Activated CD4-positive, CD25-positive, alpha-beta regulatory T cell treated with anti-CD3 and anti-CD28 coated beads, Interleukin-2, amount 50 U/mL, for 24 hours (primary cell): Measurements from ENCODE around the gene ITIH5.

Source experiments
- ATAC-seq, 2 donors: fragments of 150-1000 bp; cut with Tn5 transposase; one replicate each; pipeline ENCODE4 v1.10.0; 2021; ENCODE audit warnings: mild to moderate bottlenecking in 1 of 2, moderate library complexity in 1 of 2

Gene ITIH5

DNA sequence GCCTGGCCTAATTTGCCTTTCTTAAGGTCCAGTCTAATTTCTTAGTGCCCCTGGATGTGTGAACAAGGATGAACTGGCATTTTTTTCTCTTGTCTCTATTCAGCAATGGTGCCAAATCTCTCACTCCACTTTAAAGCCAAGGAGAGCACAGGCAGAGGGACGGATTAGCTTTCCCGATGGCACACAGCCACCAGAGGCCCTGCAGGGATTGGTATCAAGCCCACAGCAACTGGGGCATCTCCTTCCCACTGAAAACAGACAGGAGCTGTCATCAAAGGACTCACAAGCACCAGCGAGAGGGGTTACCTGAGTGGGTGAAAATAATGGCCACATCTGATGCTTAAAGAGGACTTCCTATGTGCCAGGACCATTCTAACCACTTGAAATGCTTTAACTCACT lies 83.1 kb downstream of the ITIH5 start:
- no peak for ATAC-seq

DNA sequence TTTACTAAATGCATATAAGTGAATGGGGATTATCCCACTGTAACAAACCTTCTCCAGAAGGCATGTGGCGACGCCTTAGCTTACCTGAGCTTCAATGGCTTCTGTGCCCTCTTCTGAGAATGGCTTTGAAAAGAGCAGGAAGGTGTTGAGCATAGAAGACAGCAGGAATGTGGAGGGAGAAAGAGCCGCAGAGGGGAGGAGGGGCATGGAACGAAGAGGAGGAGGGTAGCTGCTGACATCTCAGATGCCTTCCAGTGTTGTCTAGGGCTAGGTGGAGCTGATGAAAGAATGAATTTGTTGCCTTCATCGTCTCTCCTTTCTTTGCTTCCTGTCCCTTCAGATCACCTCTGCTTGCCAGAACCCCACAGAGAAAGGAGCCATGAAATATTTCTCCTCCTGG lies 86.2 kb downstream of the ITIH5 start:
- ATAC-seq, result no peak

DNA sequence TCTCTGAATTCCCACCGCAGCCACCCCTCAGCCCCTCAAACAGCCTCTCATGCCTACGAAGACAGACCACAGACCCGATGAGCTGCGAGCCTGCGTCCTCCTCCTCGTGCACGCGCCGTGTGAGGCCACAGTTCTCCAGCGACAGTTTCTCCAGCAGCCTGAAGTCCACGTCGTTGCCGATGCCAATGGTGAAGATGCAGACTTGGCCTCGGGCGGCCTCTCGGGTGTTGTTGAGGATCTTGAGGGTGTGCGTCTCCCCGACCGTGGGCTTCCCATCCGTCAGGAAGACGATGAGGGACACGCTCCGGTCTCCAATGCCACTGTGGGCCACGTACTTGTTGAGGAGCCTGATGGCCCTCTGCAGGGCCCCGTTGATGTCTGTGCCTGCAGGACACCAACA lies 87.1 kb downstream of the ITIH5 start:
- ATAC-seq, result no peak

DNA sequence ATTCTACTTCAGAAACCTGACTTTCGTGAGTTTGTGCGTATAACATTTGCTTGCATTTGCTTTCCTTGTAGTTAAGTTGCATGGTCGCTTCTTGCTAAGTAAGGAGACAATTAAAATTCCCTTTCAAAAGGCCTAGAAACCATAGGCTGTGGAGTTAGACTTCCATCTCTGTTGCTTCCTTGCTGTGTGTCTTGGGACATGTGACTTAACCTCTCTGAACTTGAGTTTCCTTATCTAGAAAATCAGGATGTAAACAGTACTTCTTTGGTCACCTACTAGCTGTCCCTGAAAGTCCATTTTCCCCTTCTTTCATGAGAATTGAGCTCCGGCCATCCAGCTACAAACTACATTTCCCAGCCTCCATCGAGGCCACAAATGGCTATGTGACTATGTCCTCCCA lies 89.2 kb downstream of the ITIH5 start:
- no peak for ATAC-seq

DNA sequence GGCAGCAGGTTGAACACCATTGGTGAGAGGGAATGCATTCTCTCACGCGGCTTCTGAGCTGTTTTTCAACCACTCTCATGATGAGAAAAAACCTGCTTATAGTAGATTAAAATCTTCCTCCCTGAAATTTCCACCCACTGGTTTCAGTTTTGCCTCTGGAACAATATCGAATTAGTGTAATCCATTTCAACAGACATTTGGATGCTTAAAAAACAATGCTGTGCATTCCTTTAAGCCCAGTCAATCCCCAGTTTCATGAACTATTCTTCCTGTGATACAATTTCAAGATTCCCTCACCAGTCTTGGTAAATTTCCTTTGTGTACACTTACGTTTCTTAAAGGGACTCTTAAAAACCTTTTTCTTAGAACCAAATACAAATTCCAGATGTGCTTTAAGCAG lies 89.6 kb downstream of the ITIH5 start:
- no peak for ATAC-seq

DNA sequence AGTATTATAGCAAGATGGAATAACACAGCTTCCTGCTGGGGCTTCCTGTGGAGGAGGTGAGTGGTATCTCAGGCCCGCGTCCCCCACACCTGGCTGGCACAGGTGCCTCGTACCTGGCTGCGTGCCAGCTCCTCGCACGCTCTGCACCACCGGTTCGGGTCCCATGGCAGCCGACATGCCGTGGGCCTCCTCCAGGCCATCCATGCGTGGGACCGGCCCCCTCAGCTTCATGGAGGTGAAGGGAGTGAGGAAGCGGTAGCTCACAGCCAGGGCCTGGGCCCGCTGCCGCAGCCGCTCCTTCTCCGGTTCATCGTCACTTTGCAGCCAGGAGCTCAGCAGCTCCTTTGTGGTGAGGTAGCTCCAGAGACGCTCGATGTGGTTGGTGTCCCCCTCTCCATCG lies 90.4 kb downstream of the ITIH5 start:
- ATAC-seq, result no peak

DNA sequence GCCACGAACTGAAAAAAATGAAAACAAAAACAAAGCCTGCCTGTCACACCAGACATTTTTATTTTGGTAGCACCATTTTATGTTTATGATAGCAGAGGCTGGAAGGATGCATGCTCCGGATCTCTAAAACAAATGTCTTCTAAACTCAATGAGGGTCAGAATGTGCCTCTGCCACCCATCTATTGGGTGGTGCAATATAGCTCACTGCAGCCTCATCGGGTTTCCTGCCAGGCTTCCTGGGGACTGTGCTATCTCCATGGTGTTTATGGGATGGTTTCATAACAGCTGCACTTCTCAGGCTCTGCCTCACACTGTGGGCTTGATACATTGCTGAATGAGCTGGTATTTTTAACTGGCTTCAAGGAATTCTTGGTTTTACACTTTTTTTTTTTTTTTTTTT lies 94.4 kb downstream of the ITIH5 start:
- ATAC-seq, result no peak

DNA sequence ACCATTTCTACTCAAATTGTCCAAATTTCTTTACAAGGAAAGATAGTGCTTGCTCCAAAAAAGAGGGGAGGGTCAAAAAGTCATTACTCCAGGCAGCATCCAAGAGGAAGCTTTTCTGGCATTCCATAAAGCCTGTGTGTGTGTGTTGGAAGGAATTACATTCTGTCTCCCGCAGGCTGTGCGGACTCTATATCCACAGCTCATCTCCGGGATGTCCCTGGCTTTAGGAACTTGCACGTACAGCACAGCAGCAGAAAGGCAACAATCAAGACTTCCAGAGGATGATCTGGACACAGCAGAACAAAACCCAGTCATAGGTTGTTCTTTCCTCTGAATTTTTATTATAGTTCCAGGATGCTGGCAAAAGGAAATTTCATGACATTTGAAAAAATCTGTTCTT lies 94.8 kb downstream of the ITIH5 start:
- ATAC-seq, result no peak

DNA sequence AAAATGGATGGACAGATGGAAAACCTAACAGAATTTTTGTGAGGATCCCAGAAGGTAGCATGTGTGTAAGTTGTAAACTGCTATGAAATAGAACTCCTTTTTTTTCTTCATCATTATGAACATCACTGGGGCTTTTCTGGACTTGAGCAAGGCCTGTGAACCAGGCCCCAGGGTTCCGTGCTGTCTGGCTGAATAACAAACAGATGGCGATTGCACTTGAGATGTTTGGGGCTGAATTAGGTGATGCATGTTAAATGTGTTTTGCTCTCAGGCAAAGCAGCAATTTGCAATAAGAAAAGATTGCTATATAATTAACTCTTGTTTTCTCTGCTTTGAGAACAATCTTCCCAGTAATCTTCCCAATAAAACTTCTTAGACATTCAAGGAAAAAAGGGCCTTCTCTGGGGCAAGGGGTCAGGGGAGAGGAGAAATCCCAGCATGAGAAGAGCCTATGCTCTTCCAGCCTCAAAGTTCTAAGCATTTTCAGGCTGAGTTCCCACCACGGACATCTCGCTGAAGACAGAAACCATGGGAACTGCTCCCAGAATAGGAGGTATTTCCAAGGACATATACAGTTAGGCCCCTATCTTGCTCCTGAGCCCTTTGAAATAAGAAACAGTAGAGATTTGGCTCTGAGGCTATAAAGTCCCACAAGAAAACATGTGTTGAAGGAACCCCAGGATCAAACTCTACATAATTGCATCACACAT lies 98.7 kb downstream of the ITIH5 start:
- ATAC-seq, result no peak

DNA sequence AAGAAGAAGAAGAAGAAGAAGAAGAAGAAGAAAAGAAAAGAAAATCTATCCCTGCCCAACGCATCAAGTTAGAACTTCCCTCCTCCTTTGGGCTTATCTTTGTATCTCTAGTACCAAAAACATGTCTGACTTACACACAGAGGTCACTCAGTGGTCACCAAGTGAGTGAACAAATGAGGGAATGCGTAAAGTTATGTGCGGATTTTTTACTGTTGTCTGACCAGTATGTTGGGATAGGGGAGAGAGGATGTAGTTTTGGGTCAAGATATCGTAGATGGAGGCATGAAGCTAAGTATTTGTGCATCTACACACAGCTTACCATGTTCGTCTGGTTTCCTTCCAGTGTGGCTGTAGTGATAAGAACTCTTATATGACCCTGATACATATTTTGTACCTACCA lies 99.9 kb downstream of the ITIH5 start:
- ATAC-seq, result no peak

DNA sequence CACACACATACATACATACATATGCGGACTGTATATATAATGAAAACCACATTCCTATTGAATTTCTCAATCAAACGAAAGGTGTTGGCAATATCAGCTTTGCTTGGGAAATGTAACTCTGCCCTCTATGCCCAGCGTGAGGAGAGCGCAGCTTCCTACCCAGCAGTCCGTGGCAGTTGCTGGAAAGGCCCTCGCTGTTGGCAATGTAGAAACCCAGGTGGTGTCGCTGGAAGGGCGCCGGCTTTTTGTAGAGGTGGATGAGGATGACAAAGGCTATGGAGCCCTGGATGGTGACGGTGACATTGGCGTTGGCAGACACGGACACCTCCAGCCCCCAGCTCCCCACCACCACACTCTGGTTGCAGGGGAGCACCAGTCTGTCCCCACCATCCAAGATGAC lies 100.9 kb downstream of the ITIH5 start:
- ATAC-seq, result no peak

DNA sequence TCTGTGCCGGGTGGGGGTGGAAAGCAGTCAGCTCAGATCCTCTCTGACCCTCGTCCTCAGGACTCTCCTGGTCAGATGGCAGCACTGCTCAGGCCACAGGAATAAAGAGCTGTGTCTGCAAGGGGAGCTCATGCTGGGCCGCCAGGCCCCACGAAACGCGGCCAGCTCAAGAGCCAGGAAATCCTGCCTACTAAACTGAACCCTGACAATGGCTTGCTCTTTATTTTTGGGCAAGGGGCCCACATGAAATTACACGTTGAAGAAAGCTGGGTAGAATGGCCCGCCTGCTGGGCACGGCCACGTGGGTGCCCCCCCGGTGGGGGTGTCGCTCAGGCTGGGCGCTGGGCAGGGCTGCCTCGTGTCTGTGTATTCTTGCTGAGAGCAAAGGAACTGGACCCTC lies 103.0 kb downstream of the ITIH5 start:
- ATAC-seq, result no peak

DNA sequence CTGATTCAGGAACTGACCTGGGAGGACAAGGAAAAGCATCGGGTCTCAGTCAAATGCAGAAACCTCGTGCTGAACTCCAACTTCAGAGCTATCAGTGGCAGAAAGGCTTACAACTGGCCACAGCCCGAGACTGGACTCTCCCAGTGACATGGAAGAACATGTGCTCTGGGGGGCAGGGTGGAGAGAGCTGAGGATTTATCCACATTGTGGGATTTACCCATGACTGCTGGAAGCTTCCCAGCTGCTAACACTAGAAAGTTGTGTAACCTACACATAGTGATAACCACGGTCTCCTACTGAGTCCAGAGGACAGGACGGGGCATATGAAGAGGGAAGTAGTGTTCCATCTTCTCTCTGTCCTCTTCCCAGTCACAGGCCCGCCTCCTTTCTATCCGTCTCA lies 103.4 kb downstream of the ITIH5 start:
- ATAC-seq, result no peak

DNA sequence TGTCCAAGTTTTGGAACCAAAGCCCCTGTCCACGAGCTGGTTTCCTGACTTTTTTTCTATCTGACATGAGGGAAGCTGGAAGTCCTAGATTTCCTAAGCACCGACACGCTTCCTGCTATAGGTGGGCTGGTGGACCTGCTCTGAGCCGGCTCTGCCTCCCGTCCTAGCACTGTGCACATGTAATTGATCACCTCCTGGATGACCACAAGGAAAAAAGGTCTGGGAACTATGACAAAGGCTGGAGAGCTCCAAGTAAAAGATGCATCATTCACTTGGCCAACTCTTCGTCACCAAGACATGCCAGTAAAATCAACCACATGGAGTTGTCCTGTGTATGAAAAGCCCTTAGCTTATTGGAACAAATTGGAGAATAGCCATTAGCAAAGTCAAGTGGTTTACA lies 104.8 kb downstream of the ITIH5 start:
- ATAC-seq, result no peak

DNA sequence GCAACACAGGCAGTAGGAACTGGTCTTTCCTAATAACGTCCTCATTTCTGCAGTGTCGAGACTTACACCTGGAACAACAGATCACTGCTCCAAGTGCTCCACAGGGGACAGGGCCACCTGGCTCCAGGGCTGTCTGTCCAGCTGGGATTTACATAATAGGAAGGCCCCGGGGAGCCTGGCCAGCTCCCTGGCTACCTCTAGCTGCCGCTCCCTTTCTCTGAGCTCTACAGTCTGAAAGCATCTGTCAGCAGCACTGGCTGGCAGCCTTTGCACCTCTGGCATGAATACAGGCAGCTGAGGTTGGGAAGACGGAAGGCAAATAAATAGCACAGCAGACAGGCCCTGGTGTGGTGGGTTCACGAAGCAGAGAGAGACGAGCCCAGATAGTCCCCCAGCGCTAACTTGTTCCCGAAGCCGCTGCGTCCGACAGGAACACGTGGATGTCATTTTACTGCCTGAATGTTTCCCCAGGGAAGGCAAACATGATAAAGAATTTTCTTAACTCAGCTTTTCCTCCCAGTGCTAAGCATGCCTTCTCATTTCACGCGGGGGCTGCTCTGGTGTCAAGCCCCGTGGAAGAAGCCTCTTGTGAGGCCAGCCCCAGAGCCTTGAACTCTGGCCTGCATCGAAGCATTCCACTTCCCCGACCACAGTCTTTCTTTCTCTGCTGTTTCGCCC lies 105.4 kb downstream of the ITIH5 start:
- no peak for ATAC-seq

DNA sequence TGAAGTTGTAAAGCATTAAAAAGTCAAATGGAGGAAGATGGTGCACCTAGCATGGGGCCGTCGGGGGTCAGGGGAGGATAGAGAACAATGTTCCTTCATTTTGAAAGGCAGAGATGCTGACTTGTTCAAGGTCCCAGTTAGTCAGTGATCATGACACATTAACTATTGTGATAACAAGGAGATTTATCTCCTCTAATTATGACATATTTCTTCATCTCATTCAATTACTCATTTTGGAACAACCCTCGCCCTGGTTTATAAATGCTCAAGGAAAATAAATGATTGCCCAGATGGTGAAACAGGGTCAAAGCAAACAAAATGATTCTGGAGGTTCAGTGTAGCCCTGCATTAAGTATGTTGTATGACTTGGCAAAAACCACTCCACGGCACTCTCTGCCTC lies 106.2 kb downstream of the ITIH5 start:
- ATAC-seq, result no peak

DNA sequence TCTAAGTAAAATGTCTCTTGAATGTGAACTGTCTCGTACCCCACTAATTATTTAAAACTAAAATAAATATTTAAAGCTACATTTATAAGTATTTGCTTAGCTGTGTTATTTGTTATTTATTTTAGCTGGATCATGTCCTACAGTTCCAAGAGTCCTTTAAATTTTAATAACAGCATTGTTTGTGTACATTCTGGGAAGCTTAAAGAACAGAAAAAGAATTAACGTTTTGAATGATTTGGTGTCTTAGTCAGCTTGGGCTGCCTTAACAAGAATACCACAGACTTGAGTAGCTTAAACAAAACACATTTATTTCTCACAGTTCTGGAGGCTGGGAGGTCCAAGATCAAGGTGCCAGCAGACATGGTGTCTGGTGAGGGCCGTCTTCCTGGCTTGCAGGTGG lies 107.4 kb downstream of the ITIH5 start:
- ATAC-seq, result no peak

DNA sequence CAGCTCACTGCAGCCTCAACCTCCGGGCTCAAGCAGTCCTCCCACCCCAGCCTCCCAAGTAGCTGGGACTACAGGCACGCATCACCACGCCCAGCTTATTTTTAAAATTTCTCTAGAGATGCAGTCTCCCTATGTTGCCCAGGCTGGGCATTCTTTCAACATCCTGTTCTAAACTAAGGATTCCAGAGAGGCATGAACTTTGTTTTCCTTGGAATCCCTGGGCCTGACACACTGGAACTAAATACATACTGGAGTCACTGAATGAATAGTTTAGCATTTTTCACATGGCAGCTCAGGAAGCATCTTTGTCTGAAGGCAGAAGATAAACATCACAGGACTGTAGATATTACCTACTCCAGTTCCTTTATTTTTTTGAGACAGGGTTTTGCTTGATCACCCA lies 108.7 kb downstream of the ITIH5 start:
- ATAC-seq, result no peak

DNA sequence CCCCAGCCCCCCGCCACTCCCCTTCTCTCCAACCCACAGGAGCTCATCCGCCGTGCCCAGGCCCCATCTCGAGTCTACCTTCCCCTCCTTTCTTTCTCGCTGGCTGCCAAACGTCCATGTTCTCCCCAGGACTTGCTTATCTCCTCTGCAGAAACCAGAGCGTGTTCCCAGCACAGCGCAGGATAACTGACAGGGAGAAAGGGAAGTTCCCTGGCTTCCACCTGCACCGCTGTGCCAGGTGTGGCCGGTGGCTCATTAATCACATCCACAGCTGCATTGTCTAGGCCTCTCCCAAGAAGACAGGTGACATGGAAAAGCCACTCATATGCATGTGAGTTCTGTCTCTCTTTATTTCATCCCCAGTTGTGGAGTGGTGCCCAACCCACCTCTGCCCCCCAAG lies 113.2 kb downstream of the ITIH5 start:
- no peak for ATAC-seq

DNA sequence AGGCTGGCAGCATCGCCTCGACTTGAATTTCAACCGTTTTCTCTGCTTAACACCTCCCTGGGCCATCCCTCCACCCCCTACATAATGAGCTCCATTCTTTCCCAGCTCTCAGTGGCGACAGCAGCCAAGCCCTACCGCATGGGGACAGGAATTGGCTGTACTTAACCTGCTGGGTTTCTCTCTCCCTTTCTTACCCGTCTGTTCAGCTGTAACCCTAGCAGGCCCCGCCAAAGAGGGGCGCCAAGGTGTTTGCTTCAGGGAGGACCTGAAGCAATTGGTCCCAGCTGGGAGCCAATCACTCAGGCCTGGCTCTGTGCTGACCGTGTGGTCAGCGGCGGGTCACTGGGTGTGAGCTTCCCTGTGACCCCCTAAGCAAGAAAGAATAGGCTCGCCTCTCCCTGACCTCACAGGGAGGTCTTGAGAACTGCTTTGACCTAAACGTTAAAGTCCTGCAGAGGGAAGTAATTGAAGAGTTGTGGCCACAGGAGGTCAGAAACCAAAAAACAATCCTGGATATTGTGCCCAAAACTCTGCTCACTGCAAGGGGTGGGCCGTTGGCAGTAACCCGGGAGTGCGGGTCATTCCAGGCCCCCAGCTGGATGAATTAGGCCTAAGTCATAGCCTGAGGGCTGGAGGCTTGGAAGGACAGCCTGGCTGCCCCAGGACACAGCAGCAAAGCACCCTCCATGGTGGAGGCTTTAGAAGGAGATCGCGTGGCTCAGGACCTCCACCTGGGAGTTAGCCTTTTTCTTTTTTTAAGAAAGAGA lies 114.6 kb downstream of the ITIH5 start:
- no peak for ATAC-seq

DNA sequence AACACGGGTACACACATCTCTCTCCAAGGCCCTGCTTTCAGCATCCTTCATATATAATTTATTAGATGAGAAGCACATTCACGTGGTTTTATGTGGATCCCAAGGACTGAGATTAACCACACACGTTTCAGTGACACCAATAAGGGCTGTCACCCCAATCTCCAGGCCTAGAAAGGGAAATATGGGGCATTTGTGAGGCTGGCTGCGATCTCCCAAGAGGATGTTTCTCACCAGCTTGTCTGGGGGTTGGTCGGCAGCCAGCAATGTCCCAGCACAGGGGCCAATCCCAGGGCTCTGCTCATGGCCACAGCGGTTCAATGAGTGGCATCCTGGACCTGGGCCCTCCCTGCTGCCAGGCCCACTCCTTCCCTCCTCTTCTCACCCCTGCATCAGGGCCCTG lies 115.5 kb downstream of the ITIH5 start:
- ATAC-seq, result no peak

DNA sequence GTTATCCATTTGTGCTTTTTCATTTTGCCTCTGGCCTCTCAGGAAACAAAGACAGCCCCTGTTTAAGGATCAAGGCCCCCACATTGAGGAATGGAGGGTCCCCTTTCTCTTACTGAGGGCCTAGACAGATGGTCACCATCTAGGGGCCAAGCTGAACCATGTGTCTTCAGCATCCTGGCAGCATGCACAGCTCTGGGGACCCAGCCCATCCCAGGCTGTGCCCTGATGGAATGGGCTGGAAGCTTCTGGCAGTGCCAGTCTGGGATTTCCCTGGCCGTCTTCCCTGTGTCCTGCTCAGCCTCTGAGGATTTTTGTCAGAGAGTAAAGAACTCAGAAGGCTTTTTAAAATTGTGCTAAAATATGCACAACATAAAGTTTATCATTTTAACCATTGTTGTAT lies 116.8 kb downstream of the ITIH5 start:
- no peak for ATAC-seq

DNA sequence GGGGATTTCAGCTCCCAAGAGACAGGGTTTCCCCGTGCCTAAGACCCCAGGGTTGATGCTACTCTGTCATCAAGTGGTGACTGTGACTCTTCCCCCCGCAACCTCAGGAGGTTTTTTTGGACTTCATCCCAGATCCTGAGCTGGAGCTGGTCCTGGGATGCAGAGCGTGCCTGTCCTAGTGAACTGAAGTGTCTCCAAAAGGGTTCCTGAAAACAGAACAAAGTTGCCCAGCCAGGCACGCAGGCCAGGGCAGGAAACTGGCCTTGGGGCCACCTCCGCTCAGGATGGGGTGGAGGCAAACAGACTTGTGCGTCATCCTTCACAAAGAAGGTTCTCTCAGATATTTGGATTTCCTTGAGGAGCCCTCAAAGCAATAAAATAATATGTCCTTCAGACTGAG lies 118.9 kb downstream of the ITIH5 start:
- no peak for ATAC-seq

DNA sequence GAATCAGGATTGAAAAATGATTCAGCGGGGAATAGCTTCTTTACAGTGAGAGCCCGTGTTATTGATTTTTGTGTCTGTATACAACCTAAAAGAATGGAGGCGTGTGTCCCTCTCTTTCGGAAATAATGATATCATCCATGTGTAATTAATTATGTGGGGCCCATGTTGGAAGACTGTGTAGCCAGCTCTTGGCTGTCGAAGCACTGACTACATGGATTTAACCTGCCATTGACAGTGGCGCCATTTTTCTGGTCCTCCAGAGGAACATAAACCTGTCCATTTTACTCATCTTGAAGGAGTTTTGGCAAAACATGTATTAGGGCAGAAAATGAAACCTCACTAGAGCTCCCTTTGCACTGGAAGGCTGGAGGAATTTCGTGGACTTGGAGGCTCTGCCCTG lies 119.6 kb downstream of the ITIH5 start:
- ATAC-seq, result no peak
